B cell (primary cell): ENCODE data around the gene RAB6B. TPM values are rescaled to one million over a fixed set of nuclear protein-coding genes. Genes with fewer than 3 reads are reported as not detected.

ENCODE experiments used
- ATAC-seq: fragments of 200-7000 bp; cut with Tn5 transposase; one replicate; pipeline ENCODE4 v1.10.0; 2021; ENCODE audit warnings: low read depth, mild to moderate bottlenecking, moderate number of reproducible peaks, moderate library complexity
- CTCF ChIA-PET: fragments of 350-600 bp; sonication (Branson Sonifier 250); formaldehyde crosslinking; loops from one replicate; lab custom pipeline; 2021; ENCODE audit warnings: antibody characterized with exemption, inconsistent platforms; lab: Charles Lee
- POLR2A ChIA-PET: fragments of 350-600 bp; sonication (Branson Sonifier 250); formaldehyde crosslinking; loops from one replicate; lab custom pipeline; 2021; ENCODE audit warnings: antibody characterized with exemption; lab: Charles Lee
- DNase-seq: peaks from one replicate; pipeline ENCODE4 v3.0.0; 2013
- H2AFZ ChIP-seq: 2 replicates; pipeline ENCODE4 v1.6.1; 2012; ENCODE audit warnings: mild to moderate bottlenecking, low read depth, low read length; ENCODE audit not compliant: insufficient read depth, poor library complexity, severe bottlenecking
- H3K27ac ChIP-seq, 2 donors: 1 replicate in 1 of 2; 2 replicates in 1 of 2; pipeline ENCODE4 v1.5.1; 2012 to 2013; ENCODE audit warnings: low read length in 2 of 2, mild to moderate bottlenecking in 2 of 2, moderate library complexity in 1 of 2
- H3K27me3 ChIP-seq, 4 experiments: fragments of 200-600 bp in 1 of 4; sonication (generic) in 1 of 4; replicated peaks in 1 of 4; 1 replicate in 2 of 4; 2 replicates in 2 of 4; pipeline versions ENCODE4 v1.6.1 to v1.7.0; 2013 to 2016; ENCODE audit warnings: low read length in 3 of 4, mild to moderate bottlenecking in 2 of 4, mixed read lengths in 1 of 4, moderate library complexity in 1 of 4; ENCODE audit not compliant: insufficient read depth in 4 of 4, control insufficient read depth in 3 of 4; ENCODE audit errors: control extremely low read depth in 1 of 4
- H3K36me3 ChIP-seq, 2 experiments: replicated peaks in 1 of 2; 1 replicate in 1 of 2; 2 replicates in 1 of 2; pipeline versions ENCODE4 v1.6.1 to v1.7.1; 2013; ENCODE audit warnings: low read length in 1 of 2; ENCODE audit not compliant: insufficient read depth in 2 of 2, control insufficient read depth in 1 of 2; ENCODE audit errors: control extremely low read depth in 1 of 2, extremely low read depth in 1 of 2
- H3K4me1 ChIP-seq, 2 donors: fragments of 200-600 bp in 1 of 2; sonication (generic) in 1 of 2; 1 replicate in 1 of 2; 2 replicates in 1 of 2; pipeline versions ENCODE4 v1.5.1 to v1.6.1; 2013 to 2017; ENCODE audit warnings: low read length in 2 of 2; ENCODE audit not compliant: control insufficient read depth in 2 of 2, insufficient read depth in 2 of 2
- H3K4me2 ChIP-seq: replicated peaks from 2 replicates; pipeline ENCODE3; 2012; ENCODE audit warnings: mild to moderate bottlenecking, low read depth, low read length; ENCODE audit not compliant: poor library complexity, severe bottlenecking
- H3K4me3 ChIP-seq, 5 experiments: fragments of 200-600 bp in 1 of 5; sonication (generic) in 1 of 5; 1 replicate in 3 of 5; 2 replicates in 2 of 5; pipeline versions ENCODE4 v1.5.1 to v1.7.0; 2011 to 2016; ENCODE audit warnings: low read length in 4 of 5, mild to moderate bottlenecking in 4 of 5, low read depth in 2 of 5, control low read depth in 1 of 5, moderate library complexity in 1 of 5; ENCODE audit not compliant: insufficient read depth in 1 of 5; ENCODE audit errors: control extremely low read depth in 1 of 5, extremely low read depth in 1 of 5
- H3K79me2 ChIP-seq: fragments of 200-600 bp; sonication (generic); one replicate; pipeline ENCODE4 v1.6.0; 2016; ENCODE audit warnings: low read length; ENCODE audit not compliant: control insufficient read depth, insufficient read depth
- H3K9ac ChIP-seq: fragments of 200-600 bp; sonication (generic); 2 replicates; pipeline ENCODE4 v1.6.1; 2017; ENCODE audit warnings: mild to moderate bottlenecking, low read length, moderate library complexity
- H3K9me3 ChIP-seq, 3 donors: one replicate each; pipeline versions ENCODE4 v1.6.1 to v1.7.1; 2013; ENCODE audit warnings: low read length in 2 of 3; ENCODE audit not compliant: control insufficient read depth in 2 of 3, insufficient read depth in 1 of 3; ENCODE audit errors: control extremely low read depth in 1 of 3
- H4K20me1 ChIP-seq: 2 replicates; pipeline ENCODE4 v1.6.0; 2012; ENCODE audit warnings: mild to moderate bottlenecking, low read length; ENCODE audit not compliant: insufficient read depth, control insufficient read depth, poor library complexity, severe bottlenecking
- H3K27ac Mint-ChIP-seq: one replicate; pipeline ENCODE4 v1.8.0; 2021; ENCODE audit warnings: mixed read lengths
- H3K27me3 Mint-ChIP-seq: one replicate; pipeline ENCODE4 v1.8.0; 2021; ENCODE audit warnings: mixed read lengths
- H3K4me1 Mint-ChIP-seq: one replicate; pipeline ENCODE4 v1.8.0; 2021; ENCODE audit warnings: mixed read lengths
- H3K4me3 Mint-ChIP-seq: one replicate; pipeline ENCODE4 v1.8.0; 2021; ENCODE audit warnings: mixed read lengths
- H3K9me3 Mint-ChIP-seq: one replicate; pipeline ENCODE4 v1.8.0; 2022; ENCODE audit warnings: mixed read lengths; ENCODE audit not compliant: insufficient read depth
- EZH2 ChIP-seq: IDR thresholded peaks from 2 replicates; pipeline ENCODE4 v1.6.1; 2012; ENCODE audit warnings: borderline replicate concordance, low read depth, mild to moderate bottlenecking, moderate library complexity, low read length; ENCODE audit not compliant: insufficient read depth, poor library complexity, severe bottlenecking
- WGBS: methylation state at CpG from one replicate; pipeline ENCODE4 v1.1.5; 2013; ENCODE audit warnings: missing lambda C conversion rate; ENCODE audit not compliant: insufficient coverage; 5-methylcytosine and 5-hydroxymethylcytosine counted together
- intact Hi-C: fragments of 100-400 bp; cut with micrococcal nuclease; formaldehyde crosslinking; loops from one replicate; pipeline ENCODE4 v1.10.0; 2022
- polyA plus RNA-seq: library from polyadenylated mRNA; depleted of rRNA; stranded (reverse); fragments of >200 nt; gene quantifications from 2 replicates; pipeline ENCODE4 v1.2.3, GENCODE V29; 2012
- total RNA-seq, 2 donors: library from RNA; stranded (reverse); fragments of 120-200 nt in 1 of 2; gene quantifications; 1 replicate in 1 of 2; 2 replicates in 1 of 2; pipeline versions ENCODE4 v1.2.3 to v1.2.4, GENCODE V29; 2013 to 2022
- TF ChIP-seq, protein P1 (sequence below): fragments of 200-600 bp; IDR thresholded peaks from one replicate; pipeline ENCODE4 v1.8.0; 2022; ENCODE audit warnings: antibody characterized with exemption, mild to moderate bottlenecking

The RAB6B gene
- total and polyA plus RNA-seq, 2 donors (not counting 1 experiment from before 2014, with no cell fraction given) = not detected

DNA sequence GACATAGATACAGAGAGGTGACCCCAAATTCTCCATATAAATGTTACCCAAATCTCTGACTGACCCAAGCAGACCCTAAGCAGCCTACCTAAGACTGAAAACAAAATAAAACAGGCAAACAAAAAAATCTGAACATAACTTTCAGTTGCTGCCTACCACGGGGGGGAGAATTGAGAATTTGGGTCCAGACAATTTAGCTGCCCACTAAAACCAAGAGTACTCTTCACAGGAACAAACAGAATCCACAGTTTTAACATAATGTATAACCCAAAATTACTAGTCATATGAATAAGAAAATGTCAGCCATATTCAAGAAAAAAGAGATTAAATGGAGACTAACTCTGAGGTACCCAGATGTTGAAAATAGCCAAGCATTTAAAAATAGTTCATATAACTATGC lies 45.6 kb downstream of the RAB6B start:
- no peak overlapping the region for H3K4me2 ChIP-seq
- H3K27ac ChIP-seq = no peak overlapping the region
- peaks cover 4% of the 10 kb centered on the region for H3K27me3 Mint-ChIP-seq
- H3K4me1 Mint-ChIP-seq = no peaks in the 10 kb centered on the region
- H3K9me3 Mint-ChIP-seq = no peaks in the 10 kb centered on the region
- CTCF ChIA-PET = no interaction called here
- no peaks in the 10 kb centered on the region for H4K20me1 ChIP-seq
- POLR2A ChIA-PET = no interaction called here
- peaks cover 0 to 4% (median 0%) of the 10 kb centered on the region in 4 experiments for H3K27me3 ChIP-seq
- no peaks in the 10 kb centered on the region for H3K79me2 ChIP-seq
- no peak overlapping the region for H2AFZ ChIP-seq
- no CpG with 5 or more reads among the region's 1 CpG for WGBS
- H3K27ac Mint-ChIP-seq = no peak overlapping the region
- intact Hi-C loops = no loop called here
- H3K9ac ChIP-seq = no peak overlapping the region
- no peaks in the 10 kb centered on the region for H3K9me3 ChIP-seq
- DNase-seq (no peak), ATAC-seq (no peak)
- no peaks in the 10 kb centered on the region for H3K4me1 ChIP-seq
- TF ChIP-seq EZH2 = no peak
- TF ChIP-seq, protein P1, sequence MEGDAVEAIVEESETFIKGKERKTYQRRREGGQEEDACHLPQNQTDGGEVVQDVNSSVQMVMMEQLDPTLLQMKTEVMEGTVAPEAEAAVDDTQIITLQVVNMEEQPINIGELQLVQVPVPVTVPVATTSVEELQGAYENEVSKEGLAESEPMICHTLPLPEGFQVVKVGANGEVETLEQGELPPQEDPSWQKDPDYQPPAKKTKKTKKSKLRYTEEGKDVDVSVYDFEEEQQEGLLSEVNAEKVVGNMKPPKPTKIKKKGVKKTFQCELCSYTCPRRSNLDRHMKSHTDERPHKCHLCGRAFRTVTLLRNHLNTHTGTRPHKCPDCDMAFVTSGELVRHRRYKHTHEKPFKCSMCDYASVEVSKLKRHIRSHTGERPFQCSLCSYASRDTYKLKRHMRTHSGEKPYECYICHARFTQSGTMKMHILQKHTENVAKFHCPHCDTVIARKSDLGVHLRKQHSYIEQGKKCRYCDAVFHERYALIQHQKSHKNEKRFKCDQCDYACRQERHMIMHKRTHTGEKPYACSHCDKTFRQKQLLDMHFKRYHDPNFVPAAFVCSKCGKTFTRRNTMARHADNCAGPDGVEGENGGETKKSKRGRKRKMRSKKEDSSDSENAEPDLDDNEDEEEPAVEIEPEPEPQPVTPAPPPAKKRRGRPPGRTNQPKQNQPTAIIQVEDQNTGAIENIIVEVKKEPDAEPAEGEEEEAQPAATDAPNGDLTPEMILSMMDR = no peak
- H3K4me3 Mint-ChIP-seq = no peak overlapping the region
- no peak overlapping the region for H3K4me3 ChIP-seq
- no peaks in the 10 kb centered on the region for H3K36me3 ChIP-seq

DNA sequence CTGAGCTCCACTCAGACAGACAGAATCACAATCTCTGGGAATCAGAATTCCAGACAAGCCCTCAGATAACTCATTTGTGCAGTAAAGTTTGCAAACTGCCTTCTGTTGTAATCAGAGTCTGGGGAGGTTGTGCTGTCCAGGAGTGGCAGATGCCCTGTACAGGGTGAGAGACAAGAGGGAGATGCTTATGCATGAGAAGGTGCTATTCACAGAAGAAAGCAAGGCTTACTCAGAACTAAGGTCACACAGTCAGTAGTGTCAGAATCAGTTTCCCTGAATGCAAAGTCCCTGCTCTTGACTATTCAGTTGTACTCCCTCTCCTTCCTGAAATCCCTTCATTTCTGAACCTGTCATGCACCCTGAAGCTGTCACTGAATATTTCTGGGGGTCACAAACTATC lies 46.3 kb downstream of the RAB6B start:
- TF ChIP-seq, protein P1 = no peak
- TF ChIP-seq EZH2 = no peak
- CTCF ChIA-PET = no interaction called here
- Histone ChIP-seq H3K27ac (no peak overlapping the region), H3K4me2 (no peak overlapping the region), H3K9me3 (no peaks in the 10 kb centered on the region), H3K79me2 (no peaks in the 10 kb centered on the region), H3K9ac (no peak overlapping the region), H4K20me1 (no peaks in the 10 kb centered on the region), H3K36me3 (no peaks in the 10 kb centered on the region), H3K4me3 (no peak overlapping the region), H3K27me3 (peaks cover 0 to 4% (median 0%) of the 10 kb centered on the region in 4 experiments), H2AFZ (no peak overlapping the region), H3K4me1 (no peaks in the 10 kb centered on the region)
- Mint-ChIP-seq H3K4me1 (no peaks in the 10 kb centered on the region), H3K4me3 (no peak overlapping the region), H3K27ac (no peak overlapping the region), H3K9me3 (no peaks in the 10 kb centered on the region), H3K27me3 (peaks cover 4% of the 10 kb centered on the region)
- ATAC-seq (no peak), DNase-seq (no peak)
- intact Hi-C loops = no loop called here
- POLR2A ChIA-PET = no interaction called here
